ENCODE results near the gene PARL.
"Not testable (repeated sequence)": the region's sequence is repeated elsewhere in the genome, so short reads cannot be mapped to it uniquely, and the experiment has no call there.

- not testable (repeated sequence) for TF ChIP-seq CTCF, EP300, POLR2A (IDR thresholded peaks at IDR 0.05)
These were observed 7.5 kb downstream of the PARL start for GRCh38 chr3:183877227-183877626.
